Sigmoid colon (tissue), 7 donors: ENCODE data around the gene DGKE. TPM values are rescaled to one million over a fixed set of nuclear protein-coding genes. Genes with fewer than 3 reads are reported as not detected.
A peak's percentile ranks its signal among the peaks of the same experiment; 100 is the strongest.

Experiments used
- DNase-seq: peaks from one replicate; pipeline ENCODE4 v3.0.0-alpha.2; 2019
- H3K27ac ChIP-seq, 4 donors: fragments of 200-600 bp; sonication (generic); one replicate each; pipeline ENCODE4 v1.5.1; 2016 to 2019; ENCODE audit warnings: mild to moderate bottlenecking in 1 of 4
- H3K27me3 ChIP-seq, 3 donors: fragments of 200-600 bp; sonication (generic); one replicate each; pipeline ENCODE4 v1.5.1; 2019; ENCODE audit warnings: mild to moderate bottlenecking in 1 of 3
- H3K36me3 ChIP-seq, 4 donors: fragments of 200-600 bp; sonication (generic); one replicate each; pipeline ENCODE4 v1.5.1; 2016 to 2019
- H3K4me1 ChIP-seq, 4 donors: fragments of 200-600 bp; sonication (generic); one replicate each; pipeline ENCODE4 v1.5.1; 2017 to 2019
- H3K4me3 ChIP-seq, 4 donors: fragments of 200-600 bp; sonication (generic); one replicate each; pipeline ENCODE4 v1.5.1; 2017 to 2019; ENCODE audit warnings: mild to moderate bottlenecking in 2 of 4, moderate library complexity in 1 of 4
- H3K9me3 ChIP-seq, 4 donors: fragments of 200-600 bp in 3 of 4; sonication (generic) in 3 of 4; one replicate each; pipeline versions ENCODE4 v1.5.1 to v1.6.1; 2013 to 2019
- CTCF ChIP-seq, 4 experiments: fragments of 450-650 bp in 3 of 4; fragments of 200-600 bp in 1 of 4; IDR thresholded peaks; one replicate each; pipeline ENCODE4 v1.5.1; 2016 to 2019; ENCODE audit warnings: antibody characterized with exemption in 4 of 4, mild to moderate bottlenecking in 3 of 4, moderate library complexity in 2 of 4
- EP300 ChIP-seq, 4 donors: sonication (generic); formaldehyde crosslinking; IDR thresholded peaks; one replicate each; pipeline ENCODE4 v1.6.1; 2017; ENCODE audit warnings: antibody characterized with exemption in 4 of 4
- POLR2A ChIP-seq, 2 donors: fragments of 450-650 bp; IDR thresholded peaks; one replicate each; pipeline ENCODE4 v1.6.1; 2016; ENCODE audit warnings: antibody characterized with exemption in 2 of 2, mild to moderate bottlenecking in 2 of 2, moderate library complexity in 2 of 2
- POLR2AphosphoS5 ChIP-seq, 4 donors: sonication (generic); formaldehyde crosslinking; IDR thresholded peaks; one replicate each; pipeline ENCODE4 v1.6.1; 2017; ENCODE audit warnings: antibody characterized with exemption in 4 of 4
- WGBS, 2 donors: extraction: QIAGEN DNeasy Blood & Tissue Kit; methylation state at CpG; one replicate each; pipeline ENCODE4 v1.1.7; 2013; 5-methylcytosine and 5-hydroxymethylcytosine counted together
- intact Hi-C: fragments of 100-400 bp; cut with DNase I; formaldehyde crosslinking; loops from one replicate; pipeline ENCODE4 v1.15.1; 2023
- polyA plus RNA-seq, 3 donors: library from polyadenylated mRNA; stranded (reverse); fragments of 200-250 nt; gene quantifications; one replicate each; pipeline ENCODE4 v1.2.3, GENCODE V29; 2013
- total RNA-seq, 4 donors: library from RNA; depleted of rRNA; stranded (reverse); fragments of >200 nt; gene quantifications; one replicate each; pipeline ENCODE4 v1.1.0, GENCODE V29; 2016
- donor health status: healthy with polysubstance abuse.
- donor health status: Bipolar disorder and iron deficiency.
- donor health status: healthy.

Gene DGKE
- total and polyA plus RNA-seq, 7 donors, result 0.60 to 33.8 (median 20.3) TPM

DNA sequence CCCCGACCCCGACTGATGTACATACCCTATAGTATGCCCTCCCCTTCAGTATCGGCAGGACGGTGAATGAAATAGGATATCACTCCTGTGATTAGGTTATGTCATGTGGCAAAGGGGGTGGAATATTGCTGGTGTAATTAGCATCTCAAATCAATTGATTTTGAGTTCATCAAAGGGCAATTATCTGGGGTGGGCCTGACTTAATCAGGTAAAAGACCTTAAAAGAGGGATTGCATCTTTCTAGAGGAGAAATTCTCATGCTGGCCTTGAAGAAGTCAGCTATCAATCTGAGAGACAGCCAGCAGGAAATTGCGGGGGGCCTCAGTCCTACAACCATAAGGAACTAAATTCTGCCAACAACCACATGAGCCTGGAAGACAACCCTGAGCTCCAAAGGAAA is 69.6 kb downstream of the DGKE start:
- Histone ChIP-seq H3K4me1 (no peaks in the 10 kb centered on the region), H3K27me3 (no peaks in the 10 kb centered on the region), H3K4me3 (no peak overlapping the region), H3K27ac (no peak overlapping the region), H3K9me3 (no peaks in the 10 kb centered on the region), H3K36me3 (peaks cover 0 to 100% (median 51%) of the 10 kb centered on the region in 4 donors)
- no peak for DNase-seq
- no peak for TF ChIP-seq POLR2A (IDR thresholded peaks at IDR 0.05)
- no peak for TF ChIP-seq POLR2AphosphoS5 (IDR thresholded peaks at IDR 0.05)
- no peak for TF ChIP-seq CTCF (IDR thresholded peaks at IDR 0.05)
- TF ChIP-seq EP300 (IDR thresholded peaks at IDR 0.05), result no peak
- 97 to 99% methylated on average over 5 of the region's 5 CpGs for WGBS, 2 donors
- intact Hi-C loops, result no loop called here

DNA sequence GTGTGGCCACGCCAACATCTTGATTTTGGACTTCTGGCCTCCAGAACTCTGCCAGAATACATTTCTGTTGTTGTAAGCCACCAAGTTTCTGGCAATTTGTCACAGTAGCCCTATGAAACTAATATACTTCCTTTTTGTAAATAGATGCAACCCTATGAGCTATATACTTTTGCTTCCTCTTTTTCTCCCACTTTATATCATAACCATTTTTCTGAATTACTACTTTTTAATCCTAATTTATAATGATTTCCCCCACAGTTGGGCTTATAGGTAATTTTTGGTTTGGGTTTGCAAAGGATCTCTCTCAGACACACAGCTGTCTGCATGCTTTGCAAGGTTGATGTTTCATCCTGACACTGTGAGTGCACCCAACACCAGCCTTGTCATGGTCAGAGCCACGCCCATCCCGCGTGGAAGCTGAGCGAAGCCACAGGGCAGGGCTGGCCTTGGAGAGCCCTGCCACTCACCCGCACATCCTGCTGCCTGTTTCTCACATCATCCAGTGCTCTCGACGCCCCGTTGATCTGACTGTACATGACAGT is 74.1 kb downstream of the DGKE start:
- H3K4me3 ChIP-seq, result no peak overlapping the region

DNA sequence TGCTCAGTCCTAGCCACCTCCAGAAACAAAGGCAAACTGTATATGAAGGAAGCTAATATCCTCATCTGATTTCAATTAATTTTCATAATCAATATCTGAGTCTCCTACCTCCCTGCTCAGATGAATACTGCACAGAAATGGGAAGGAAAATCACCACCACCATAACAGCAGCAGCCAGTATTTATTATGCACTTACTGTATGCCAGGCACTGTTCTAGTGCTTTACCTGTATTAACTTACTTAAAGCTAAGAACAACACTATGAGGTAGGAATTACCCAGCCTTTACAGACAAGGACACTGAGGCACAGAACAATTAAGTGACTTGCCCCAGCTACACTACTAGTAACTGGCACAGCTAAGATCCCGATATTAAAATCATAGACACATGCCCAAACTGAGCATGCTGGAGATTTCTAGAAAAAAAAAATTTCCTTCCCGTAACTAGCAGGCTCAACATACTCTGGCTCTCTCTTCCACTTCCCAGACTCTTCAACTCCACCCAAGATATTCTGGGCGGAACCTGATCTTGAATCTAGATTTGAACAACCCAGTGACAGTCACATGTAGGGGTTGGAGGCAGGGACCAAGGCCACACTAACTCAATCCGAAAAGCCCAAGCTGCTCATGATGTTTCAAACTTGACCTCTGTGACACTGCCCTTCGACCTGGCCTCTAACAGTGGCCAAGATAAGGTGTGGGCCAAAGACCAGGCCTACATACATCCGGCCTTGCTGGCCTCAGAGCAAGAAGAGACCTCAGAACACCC is 76.0 kb downstream of the DGKE start:
- Histone ChIP-seq H3K27ac (peak overlapping the region in 3 of 4 donors; percentile 42 to 91 (median 50)), H3K4me3 (no peak overlapping the region), H3K36me3 (peaks cover 0 to 39% (median 15%) of the 10 kb centered on the region in 4 donors), H3K9me3 (no peaks in the 10 kb centered on the region), H3K27me3 (no peaks in the 10 kb centered on the region), H3K4me1 (peaks cover 0 to 38% (median 29%) of the 10 kb centered on the region in 4 donors)
- no peak for TF ChIP-seq EP300 (IDR thresholded peaks at IDR 0.05)
- peak in 2 of 4 donors; percentile 8 to 36 for TF ChIP-seq POLR2AphosphoS5 (IDR thresholded peaks at IDR 0.05)
- 65 to 76% methylated on average over 6 of the region's 6 CpGs for WGBS, 2 donors
- intact Hi-C loops, result no loop called here
- no peak for DNase-seq

More for the DNA sequence above, 74.1 kb downstream of the DGKE start:
- TF ChIP-seq CTCF (IDR thresholded peaks at IDR 0.05) (no peak), POLR2AphosphoS5 (IDR thresholded peaks at IDR 0.05) (no peak), EP300 (IDR thresholded peaks at IDR 0.05) (no peak), POLR2A (IDR thresholded peaks at IDR 0.05) (no peak)
- Histone ChIP-seq H3K4me1 (peaks cover 0 to 34% (median 23%) of the 10 kb centered on the region in 4 donors), H3K36me3 (peaks cover 0 to 57% (median 29%) of the 10 kb centered on the region in 4 donors), H3K9me3 (no peaks in the 10 kb centered on the region), H3K27me3 (no peaks in the 10 kb centered on the region), H3K27ac (peak overlapping the region in 1 of 4 donors; percentile 34)
- 51 to 60% methylated on average over 9 of the region's 9 CpGs for WGBS, 2 donors
- intact Hi-C loops, result no loop called here
- no peak for DNase-seq

DNA sequence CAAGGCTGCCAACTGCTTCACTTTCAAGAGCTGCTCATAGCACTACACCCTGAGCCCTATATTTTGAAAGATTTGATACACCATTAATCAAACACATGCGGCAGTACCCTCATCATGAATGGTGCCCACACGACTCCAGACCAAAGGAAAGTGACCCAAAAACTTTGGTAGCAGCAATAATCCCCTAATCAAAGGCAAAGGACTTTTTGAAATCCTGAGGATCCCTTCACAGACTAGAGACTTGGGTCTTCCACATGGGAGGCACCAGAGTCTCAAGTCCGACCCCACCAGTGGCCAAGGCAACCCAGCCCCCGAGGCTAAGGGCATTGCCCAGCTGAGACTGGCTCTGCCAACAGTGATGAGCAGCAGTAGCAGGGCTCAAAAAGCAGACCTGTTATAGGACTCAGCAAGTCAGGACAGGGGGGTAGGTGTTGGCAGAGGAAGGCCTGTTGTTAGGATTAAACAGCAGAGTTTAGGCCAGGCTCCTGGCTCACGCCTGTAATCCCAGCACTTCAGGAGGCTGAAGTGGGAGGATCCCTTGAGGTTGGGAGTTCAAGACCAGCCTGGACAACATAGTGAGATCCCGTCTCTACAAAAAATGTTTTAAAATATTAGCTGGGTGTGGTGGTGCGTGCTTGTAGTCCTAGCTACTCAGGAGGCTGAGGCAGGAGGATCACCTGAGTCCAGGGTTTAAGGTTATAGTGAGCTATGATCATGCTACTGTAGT is 76.7 kb downstream of the DGKE start:
- H3K27me3 ChIP-seq, result no peaks in the 10 kb centered on the region
- H3K36me3 ChIP-seq, result peaks cover 0 to 31% (median 11%) of the 10 kb centered on the region in 4 donors
- WGBS, 2 donors, result 79 to 80% methylated on average over 7 of the region's 7 CpGs
- no peak for TF ChIP-seq EP300 (IDR thresholded peaks at IDR 0.05)
- no peak for TF ChIP-seq POLR2A (IDR thresholded peaks at IDR 0.05)
- no peak for TF ChIP-seq CTCF (IDR thresholded peaks at IDR 0.05)
- TF ChIP-seq POLR2AphosphoS5 (IDR thresholded peaks at IDR 0.05), result no peak
- no peak for DNase-seq
- H3K9me3 ChIP-seq, result no peaks in the 10 kb centered on the region
- intact Hi-C loops, result no loop called here
- H3K4me3 ChIP-seq, result no peak overlapping the region
- peaks cover 0 to 44% (median 36%) of the 10 kb centered on the region in 4 donors for H3K4me1 ChIP-seq
- H3K27ac ChIP-seq, result peak overlapping the region; percentile 15 to 91 (median 46)
